Tibial nerve (tissue), 3 donors: Measurements from ENCODE around the gene RPTOR.

Source experiments
- POLR2A ChIP-seq, 2 donors: fragments of 450-650 bp; IDR thresholded peaks; one replicate each; pipeline ENCODE4 v1.6.1; 2017; ENCODE audit warnings: antibody characterized with exemption in 2 of 2, mild to moderate bottlenecking in 2 of 2, moderate library complexity in 2 of 2
- TF ChIP-seq, protein P1 (sequence below), 5 experiments: fragments of 200-600 bp in 3 of 5; fragments of 450-650 bp in 2 of 5; sonication (generic) in 3 of 5; IDR thresholded peaks; one replicate each; pipeline ENCODE4 v1.5.1; 2016 to 2019; ENCODE audit warnings: antibody characterized with exemption in 5 of 5, mild to moderate bottlenecking in 3 of 5, moderate library complexity in 2 of 5

DNA sequence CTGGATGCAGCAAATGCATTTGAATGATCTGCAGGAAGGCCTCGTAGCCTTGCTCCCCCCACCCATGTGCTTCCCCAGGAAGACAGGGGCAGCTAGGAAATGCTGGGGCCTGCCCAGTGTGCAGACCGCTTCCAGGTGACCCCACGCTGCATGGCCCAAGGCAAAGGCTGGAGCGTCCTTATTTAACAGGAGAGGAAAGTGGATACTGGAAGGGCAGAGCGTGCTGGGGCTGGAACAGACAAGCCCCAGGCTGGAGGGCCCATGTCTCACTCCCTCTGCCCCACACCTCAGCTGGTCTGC lies 42.1 kb upstream of the RPTOR start:
- TF ChIP-seq, protein P1, sequence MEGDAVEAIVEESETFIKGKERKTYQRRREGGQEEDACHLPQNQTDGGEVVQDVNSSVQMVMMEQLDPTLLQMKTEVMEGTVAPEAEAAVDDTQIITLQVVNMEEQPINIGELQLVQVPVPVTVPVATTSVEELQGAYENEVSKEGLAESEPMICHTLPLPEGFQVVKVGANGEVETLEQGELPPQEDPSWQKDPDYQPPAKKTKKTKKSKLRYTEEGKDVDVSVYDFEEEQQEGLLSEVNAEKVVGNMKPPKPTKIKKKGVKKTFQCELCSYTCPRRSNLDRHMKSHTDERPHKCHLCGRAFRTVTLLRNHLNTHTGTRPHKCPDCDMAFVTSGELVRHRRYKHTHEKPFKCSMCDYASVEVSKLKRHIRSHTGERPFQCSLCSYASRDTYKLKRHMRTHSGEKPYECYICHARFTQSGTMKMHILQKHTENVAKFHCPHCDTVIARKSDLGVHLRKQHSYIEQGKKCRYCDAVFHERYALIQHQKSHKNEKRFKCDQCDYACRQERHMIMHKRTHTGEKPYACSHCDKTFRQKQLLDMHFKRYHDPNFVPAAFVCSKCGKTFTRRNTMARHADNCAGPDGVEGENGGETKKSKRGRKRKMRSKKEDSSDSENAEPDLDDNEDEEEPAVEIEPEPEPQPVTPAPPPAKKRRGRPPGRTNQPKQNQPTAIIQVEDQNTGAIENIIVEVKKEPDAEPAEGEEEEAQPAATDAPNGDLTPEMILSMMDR (IDR thresholded peaks at IDR 0.05), result no peak
- TF ChIP-seq POLR2A (IDR thresholded peaks at IDR 0.05), result no peak
